NAMALWA (cell line): ENCODE results near the gene TET3.

Source experiments
- DNase-seq: peaks from one replicate; pipeline ENCODE4 v3.0.0-alpha.2; 2015; ENCODE audit warnings: low spot score

Gene TET3

DNA sequence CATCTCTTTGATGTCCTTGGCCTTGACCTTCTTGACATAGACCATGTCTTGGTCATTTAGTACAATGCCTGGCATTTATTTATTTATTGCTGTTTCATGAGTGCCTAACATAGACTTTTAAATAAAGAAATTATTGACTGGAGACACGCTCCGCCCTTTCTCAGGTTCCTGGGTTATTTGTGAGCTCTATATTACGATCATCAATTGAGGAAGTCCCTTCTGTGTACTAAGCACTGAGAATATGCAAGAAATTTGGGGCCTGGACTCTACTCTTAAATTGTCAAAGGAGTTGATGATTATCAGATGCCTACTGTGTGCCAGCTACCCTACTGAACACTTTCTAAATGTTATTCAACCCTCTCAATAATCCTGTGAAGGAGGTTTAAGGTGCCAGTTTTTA lies 19.7 kb upstream of the TET3 start:
- no peak for DNase-seq

DNA sequence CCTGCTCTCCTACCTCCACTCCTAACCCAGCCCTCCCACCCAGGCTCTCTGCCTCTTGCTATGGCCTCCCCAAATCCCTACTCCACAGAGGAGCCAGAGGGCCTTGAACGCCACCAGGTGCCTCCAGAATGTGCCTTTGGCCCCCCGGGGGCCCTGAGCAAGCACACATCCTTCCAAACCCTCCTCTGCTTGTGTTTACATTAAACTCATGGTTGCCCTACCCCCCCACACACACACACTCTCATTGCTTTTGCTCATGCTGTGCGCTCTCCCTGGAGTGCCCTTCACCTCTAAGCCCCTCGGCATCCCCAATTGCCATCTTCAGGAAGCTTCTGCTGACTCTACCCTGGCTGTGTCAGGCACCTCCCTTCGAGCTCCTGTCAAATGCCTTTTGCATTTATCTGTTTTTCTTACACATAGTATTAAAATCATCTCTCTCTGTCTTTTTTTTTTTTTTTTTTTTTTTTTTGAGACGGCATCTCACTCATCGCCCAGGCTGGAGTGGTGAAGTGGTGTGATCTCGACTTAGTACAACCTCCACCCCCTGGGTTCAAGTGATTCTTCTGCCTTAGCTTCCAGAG lies 16.3 kb upstream of the TET3 start:
- no peak for DNase-seq

DNA sequence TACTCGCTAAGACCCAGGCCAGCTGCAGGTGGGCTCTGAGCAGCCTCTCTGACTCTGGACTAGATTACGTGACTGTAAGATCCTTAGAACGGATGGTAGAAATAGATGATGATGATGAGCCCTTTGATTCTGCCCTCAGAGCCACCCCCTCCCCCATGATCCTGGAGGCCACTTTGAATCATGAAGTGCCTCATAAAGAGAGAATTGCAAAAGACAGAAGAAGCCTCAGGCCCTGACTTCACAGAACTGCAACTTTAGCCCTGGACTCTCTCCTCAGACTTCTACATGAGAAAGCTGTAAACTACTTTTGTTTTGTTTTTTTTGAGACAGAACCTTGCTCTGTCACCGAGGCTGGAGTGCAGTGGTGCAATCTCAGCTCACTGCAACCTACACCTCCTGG lies 15.4 kb upstream of the TET3 start:
- no peak for DNase-seq

DNA sequence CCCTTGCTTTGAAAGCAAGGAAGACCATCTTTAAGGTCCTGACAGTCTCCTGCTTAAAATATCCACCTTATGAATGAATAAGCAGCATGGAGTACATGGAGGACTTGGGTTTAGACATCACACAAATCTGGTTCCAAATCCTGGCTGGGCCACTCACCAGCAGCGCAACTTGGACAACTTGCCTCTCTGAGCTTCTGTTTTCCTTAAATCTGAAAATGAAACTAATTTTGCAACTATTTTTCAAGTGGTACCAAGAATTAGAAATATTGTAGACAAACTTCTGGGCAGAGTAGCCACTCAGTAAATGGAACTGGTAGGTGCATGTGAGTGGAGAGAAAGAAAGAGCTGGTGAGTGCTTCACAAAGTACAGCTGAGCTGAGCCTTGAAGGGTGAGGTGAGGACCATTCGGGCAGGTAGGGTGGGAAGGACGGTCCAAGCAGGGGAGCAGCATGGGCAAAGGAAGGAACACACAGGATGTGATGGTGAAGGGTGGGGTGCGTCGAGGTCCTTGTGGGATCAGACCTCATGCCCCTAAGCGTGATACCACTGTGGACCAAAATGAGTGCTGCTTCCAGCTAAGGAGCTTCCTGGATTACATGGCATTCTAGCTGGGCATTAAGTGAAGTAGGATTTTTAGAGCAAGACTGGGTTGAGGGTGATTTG lies 14.4 kb upstream of the TET3 start:
- DNase-seq = no peak

DNA sequence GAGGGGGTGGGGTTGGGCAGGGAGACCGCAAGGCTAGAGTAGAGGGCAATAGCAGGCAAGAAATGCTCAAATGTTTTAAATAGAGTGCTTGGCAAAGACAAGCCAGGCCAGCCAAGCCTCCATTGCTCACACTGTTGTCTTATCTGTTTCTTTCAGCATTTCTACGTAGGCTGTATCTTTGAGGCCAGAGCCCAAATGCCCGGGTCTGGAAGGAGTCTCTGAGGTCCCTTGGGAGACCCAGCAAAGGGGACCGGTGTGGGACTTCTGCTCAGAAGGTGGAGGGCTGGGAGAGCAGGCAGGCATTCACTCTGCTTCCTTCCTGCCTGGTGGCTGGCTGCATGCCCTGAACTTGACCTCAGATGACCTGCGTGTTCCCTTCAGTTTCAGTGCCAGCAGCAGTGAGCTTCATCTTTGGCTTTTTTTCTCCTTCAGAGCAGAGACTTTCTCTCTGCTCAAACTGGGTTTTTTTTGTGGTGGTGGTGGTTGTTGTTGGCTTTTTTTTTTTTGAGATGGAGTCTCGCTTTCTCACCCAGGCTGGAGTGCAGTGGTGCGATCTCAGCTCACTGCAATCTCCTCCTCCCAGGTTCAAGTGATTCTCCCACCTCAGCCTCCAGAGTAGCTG lies 13.7 kb upstream of the TET3 start:
- DNase-seq = peak; percentile 75

DNA sequence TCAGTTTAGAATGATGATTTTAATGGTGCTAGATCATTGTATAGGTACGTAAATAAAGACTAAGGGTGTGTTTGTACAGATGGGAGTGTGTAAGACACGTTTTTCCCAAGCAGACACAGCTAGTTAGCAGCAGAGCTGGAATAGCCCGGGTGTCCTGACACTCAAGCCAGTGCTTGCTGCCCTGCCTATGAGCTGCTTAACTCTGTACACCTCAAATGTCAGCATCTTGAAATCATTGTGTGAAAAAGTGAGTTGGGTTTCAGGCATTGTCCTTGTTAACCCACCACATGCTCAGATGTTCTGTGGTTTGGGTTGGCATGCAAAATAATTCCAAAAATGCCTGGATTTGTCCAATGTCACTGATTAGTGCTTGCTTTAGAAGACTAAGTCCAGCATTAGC lies 13.0 kb upstream of the TET3 start:
- DNase-seq = no peak

DNA sequence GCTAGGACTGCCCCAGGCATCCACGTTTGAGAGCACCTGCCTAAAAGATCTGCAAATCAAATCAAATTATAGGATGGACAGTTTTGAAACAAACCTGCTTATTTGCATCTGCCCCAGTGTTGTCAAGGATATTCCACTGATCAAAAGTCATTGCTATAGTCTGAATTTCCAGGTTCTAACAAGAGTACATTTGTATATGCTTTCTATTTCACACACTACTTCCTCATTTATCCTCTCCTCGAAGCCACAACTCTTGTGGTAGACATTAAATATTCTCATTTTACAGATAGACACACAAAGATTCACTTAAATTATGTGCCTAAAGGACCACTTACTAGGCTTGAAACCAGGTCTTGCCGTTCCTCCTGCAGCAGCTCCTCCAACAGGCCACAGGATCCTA lies 11.9 kb upstream of the TET3 start:
- DNase-seq = peak; percentile 50

DNA sequence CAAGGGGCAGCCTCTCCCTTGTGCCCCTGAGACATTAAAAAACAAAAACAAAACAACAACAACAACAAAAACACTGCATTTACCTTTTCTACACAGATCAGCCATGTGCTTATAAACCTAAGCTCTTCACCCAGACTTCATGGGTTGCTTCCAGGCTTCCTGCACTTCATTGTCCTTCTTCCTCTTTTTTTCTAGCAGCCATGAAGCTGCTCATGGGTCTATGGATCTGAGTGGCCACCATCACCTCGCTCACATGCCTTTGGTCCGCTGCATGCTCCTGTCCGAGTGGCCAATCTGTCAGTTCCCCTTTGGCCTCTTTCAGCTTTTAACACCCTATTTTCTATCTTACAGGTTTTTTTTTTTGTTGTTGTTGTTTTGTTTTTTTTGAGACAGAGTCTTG lies 9.0 kb upstream of the TET3 start:
- DNase-seq = no peak

DNA sequence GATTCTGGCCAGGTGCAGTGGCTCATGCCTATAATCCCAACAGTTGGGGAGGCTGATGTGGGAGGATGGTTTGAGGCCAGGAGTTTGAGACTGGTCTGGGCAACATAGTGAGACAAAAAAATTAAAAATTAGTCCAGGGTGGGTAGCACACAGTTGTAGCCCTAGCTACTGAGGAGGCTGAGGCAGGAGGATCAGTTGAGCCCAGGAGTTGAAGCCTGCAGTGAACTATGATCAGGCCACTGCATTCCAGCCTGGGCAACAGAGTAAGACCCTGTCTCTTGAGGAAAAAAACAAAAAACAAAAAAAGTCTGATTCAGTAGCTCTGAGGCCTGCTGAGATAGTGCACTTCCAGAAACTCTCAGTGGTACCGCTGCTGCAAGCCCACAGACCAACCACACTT lies 7.9 kb upstream of the TET3 start:
- DNase-seq = no peak

DNA sequence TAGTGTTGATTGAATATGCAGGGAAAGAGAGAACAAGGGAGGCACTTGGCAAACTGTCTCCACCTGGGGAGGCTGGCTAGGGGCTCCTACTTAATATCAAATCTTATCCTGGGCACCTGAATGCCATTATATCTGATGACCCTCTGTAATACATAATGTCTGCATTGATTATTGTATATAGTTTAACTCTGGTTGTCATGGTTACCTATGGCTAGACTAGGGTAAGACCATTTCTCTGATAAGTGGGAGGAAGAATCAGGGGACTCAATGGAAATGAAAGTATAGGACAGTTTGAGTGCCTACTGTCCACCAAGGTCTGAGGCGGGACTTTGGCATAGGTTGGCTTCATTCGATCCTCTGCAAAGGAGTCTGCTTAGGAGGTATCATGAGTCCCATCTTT lies 7.2 kb upstream of the TET3 start:
- DNase-seq = no peak

DNA sequence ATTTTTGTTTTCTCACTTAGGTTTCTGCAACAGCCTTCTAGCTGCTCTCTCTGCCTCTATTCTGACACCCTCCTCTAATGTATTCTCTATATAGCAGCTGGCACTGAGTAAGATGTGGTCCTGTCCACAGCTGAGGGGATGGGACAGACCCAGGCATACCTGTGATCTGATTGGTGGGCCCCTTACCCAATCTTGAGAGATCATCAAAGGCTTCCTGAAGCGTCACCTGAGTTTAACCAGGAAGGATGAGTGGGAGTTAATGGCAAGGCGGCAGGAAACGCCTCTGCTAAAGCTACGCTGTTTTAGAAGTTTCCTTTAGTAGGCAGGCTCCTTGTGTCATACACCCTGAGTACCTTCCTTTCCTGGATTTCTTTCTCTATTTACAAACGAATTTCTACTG lies 5.7 kb upstream of the TET3 start:
- DNase-seq = no peak

DNA sequence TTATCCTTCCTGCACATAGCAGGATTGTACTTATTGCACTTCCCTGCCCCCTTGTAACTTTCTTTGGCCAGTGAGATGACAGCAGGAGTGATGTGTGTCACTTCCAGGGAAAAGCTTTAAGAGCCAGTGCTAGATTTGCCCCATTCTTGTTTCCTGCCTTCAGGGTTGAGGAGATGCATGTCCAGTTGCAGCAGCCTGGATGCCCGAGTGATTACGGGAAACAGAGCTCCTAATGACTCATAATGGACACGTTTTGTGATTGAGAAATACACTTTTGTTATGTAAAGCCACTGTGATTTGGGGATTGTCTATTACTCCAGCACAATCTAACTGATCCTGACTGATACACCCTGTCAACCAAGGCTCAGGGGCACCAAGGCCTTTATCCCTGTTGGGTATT lies 5.0 kb upstream of the TET3 start:
- DNase-seq = no peak

DNA sequence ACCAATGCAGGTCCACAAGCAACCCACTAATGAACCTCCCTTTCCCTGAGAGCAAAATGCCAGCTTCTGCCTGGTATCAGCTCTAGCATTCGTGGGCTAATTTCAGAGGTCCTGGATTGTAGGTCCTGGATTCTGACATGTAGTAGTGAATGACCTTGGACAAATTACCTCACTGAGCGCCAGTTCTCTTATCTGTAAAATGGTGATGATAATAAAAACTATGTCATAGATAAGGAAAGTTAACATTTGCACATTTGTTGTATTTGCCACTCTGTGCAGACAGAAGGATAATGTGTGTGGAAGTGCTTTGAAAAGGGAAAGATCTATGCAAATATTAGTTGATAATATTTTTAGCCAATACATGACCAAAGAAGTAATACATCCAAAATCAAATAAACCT lies 4.1 kb upstream of the TET3 start:
- DNase-seq = no peak

DNA sequence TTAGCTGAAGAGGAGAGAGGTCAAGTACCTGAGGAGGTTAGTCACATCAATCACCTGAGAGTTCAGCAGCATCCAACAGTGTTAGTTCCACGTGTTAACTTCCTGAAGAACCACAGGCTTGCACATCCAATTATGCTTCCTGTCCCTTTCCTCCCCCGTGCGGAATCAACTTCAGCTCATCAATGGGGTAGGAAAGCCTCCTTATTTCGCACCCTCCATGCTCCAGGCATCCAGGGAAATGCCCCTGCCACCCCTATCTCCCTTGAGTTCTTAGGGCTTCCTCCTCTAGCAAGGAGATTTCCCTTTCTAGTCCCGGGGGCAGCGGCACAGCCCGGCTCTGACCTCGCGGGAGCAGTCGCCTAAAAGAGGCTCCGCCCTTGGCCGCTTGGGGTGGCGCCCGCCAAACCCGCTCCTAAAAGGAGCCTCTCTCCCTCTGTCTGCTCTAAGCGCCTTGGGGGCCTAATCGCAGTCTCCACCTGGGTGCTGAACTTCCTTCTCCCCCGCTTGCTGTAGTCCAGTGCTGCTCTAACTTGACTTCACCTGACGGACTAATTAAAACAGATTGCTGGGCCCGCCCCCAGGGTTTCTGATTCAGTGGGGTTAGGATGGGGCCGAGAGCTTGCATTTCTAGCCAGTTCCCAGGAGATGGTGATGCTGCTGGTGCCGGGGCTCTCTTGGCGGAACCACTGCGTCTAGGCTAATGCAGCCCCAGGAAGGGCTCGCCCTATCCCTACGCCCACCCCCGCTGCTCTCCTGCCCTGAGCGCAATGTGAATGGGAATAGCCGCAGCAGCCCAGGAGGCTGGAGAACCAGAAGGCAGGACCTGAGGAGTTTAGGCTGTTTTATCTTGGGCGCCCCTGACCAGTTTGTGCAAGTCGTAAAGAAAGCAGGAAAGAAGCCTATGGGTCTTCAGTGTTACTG lies 3.4 kb upstream of the TET3 start:
- DNase-seq = peak; percentile 64

DNA sequence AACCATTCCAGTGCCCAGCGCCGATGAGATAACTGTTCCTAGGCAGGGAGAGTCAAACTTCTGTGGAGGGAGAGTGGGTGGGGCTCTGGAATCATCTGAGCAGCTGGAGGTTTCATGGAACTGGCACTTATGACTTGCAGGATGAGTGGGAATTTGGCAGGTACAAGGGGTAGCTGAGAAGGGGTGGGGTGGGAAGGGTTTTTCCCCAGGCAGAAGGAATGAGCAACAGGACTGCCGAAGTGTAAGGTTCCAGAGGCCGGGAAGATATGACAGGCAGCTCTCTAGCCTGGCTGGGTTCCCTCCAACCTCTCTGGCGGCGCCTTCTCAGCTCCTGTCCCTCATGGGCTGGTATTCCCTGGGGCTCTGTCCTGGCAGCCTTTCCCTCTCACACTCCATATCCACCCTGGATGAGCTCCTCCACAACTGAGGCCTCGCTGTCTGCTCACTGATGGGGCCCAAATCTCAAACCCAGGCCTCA lies 2.5 kb upstream of the TET3 start:
- DNase-seq = no peak

DNA sequence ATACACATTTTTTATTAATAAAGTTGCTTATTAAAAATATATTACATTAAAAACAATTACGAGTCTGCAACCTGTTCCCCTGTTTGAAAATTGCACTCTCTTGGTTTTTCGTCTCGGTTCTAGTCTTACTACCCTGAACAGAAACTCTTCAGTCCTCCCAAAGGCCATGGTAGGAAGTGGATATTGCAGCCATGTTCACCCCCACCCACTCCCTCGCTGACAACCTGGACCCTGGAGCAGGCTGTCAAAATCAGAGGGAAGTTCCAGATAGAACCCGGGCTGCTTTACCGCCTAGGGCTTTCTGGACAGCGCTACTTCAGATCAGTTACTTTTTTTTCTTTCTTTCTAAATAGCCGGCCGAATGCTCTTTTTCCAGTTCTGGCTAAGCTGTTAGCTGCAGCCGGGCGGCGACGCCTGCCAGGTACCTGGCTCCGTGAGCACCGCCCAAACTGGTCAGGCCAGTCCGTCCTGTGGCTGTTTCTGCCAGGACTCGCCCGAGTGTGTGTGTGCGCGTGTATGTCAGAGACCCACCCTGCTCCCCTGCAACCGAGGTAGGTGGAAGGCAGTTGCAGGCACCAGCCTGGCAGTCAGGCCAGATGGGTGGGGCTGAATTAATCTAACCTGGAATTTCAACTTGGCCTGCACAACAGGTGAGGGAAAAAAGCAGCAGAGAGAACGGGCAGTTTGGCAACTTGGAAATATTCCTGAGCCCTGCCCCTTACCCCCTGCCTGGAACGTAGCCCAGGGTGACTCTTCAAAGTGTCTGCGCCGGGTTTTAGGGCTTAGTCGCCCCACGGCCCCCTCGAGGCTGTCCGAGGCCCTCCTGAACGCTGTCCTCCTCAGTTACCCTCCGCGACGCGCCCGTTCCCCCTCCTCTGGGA lies 1.1 kb upstream of the TET3 start:
- DNase-seq = no peak

DNA sequence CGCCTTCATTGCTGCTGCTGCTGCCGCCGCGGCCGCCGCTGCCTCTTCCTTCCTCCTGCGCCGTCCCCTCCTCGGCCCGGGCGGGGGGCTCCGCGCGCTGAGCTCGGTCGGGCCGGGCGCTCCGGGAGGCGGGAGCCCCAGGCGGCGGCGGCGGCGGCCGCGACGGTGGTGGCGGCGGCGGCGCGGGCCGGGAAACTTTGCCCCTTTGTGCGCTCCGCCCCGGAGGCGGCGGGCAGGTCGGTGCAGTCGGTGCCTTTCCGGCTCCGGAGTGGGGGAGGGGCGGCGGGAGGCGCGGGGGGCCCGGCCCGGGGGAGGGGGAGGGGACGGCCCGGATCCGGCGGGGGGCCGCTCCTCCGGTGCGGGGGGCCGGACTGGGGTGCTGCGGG lies 205 bp downstream of the TET3 start:
- no peak for DNase-seq

DNA sequence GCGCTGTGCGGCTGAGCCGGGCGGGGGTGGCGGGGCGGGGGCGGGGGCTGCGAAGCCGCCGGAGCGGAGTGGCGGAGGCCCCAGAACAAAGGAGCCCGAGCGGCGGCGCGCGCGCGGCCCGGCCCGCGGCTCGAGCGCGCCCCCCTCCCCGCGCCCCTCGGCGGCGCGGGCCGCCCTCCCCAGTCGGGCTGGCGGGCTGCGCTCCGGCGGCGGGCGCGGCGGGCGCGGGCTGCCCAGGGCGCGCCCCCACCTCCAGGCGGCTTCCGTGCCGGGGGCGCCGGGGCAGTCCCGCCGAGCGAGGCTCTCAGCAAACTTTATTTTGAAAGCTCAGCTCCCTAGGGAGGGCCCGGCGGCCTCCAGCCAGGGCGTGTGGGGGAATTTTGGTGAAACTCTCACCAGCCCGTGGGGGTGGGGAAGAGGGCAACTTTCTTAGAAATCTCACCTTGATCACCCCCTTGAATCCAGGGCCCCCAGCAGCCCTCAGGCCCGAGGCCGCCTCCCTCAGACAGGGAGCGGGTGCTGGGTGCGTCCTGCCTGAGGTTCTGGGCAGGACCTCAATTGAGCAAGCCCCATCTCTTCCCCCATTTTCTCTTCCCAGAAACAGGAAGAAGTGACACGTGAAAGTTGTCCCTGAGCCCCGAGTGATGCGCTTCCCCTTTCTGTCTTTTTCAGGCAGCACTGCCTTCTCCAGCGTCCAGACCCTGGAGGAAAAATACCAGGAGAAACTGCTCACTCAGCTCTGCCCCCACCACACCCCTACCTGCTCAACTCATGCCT lies 786 bp downstream of the TET3 start:
- peak; percentile 60 for DNase-seq

DNA sequence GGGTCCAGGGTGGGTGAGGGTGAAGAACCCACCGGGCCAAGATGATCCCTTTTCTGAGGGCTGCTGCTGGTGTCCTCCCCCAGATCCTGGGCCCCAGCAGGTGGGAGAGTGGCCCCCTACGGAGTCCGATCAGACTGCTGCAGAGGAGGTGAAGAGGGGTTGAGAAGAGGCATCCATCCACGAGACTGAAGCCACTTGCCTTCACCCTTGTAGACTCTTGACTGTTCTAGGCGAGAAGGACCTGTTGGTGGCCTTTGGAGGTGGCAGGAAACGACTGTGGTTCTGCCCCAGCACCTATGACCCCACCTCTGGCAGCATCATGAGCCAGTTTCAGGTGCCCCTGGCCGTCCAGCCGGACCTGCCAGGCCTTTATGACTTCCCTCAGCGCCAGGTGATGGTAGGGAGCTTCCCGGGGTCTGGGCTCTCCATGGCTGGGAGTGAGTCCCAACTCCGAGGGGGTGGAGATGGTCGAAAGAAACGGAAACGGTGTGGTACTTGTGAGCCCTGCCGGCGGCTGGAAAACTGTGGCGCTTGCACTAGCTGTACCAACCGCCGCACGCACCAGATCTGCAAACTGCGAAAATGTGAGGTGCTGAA lies 1.5 kb downstream of the TET3 start:
- DNase-seq = no peak

DNA sequence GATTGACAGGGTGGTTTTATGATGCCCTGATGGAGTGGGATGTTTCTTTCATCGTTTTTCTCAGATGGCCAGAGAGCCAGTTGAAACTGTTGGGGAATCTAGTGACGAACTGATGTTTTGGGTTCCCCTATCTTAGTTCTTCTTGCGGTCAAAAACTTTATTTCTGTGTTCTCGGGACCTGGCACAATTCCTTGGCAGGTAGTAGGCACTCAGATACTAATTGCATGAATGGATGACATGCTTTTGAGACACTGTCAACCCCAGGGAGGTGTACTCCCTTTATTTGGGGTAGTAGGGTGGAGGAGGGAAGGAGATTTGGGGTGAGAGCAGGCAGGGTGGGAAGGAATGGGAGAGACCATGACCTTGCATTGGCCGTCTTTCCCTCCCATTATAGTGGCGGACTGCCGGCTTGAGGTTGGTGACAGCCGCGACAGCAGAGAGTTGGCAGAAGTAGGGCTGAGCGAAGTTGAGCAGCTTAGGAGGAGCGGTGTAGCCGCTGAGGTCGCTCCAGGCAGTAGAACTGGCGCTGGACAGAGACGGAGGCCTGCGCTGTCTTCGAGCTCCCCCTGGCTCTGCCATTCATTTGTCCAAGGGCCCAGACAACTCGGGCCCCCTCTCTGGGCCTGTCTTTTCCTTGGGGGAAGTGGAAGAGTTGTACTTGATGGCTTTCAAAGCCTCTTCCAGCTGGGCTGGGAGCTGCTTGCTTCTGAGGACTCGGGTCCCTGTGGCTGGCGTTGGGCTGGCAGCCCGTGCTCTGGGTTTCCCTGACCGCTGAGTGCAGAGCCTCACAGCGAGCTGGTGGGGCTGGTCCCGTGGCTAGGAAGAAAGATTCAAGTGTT lies 2.6 kb downstream of the TET3 start:
- DNase-seq = no peak
